Activated T-cell treated with anti-CD3 and anti-CD28 coated beads, Interleukin-2, amount 50 U/mL, for 48 hours (primary cell): ENCODE measurements around the gene DEFB108B.
"Not testable (repeated sequence)": the region's sequence is repeated elsewhere in the genome, so short reads cannot be mapped to it uniquely, and the experiment has no call there.

Source experiments
- DNase-seq, 2 experiments: peaks; one replicate each; pipeline ENCODE4 v3.0.0-alpha.2; 2020

Gene DEFB108B

GRCh38 chr11:71821539-71821938, 11.5 kb upstream of the DEFB108B start:
- not testable (repeated sequence) for DNase-seq

- not testable (repeated sequence) for DNase-seq
Measured at GRCh38 chr11:71829247-71829646, 3.8 kb upstream of the DEFB108B start.

- not testable (repeated sequence) for DNase-seq
Measured at GRCh38 chr11:71829686-71830085, 3.3 kb upstream of the DEFB108B start.

- DNase-seq = not testable (repeated sequence)
Measured at GRCh38 chr11:71842720-71843119, 9.7 kb downstream of the DEFB108B start.

GRCh38 chr11:71843355-71843754, 10.4 kb downstream of the DEFB108B start:
- not testable (repeated sequence) for DNase-seq

GRCh38 chr11:71843858-71844257, 10.9 kb downstream of the DEFB108B start:
- no peak for DNase-seq

- DNase-seq = not testable (repeated sequence)
Measured at GRCh38 chr11:71853895-71854294, 20.9 kb downstream of the DEFB108B start.

GRCh38 chr11:71855880-71856279, 22.9 kb downstream of the DEFB108B start:
- not testable (repeated sequence) for DNase-seq

GRCh38 chr11:71860835-71861234, 27.8 kb downstream of the DEFB108B start:
- DNase-seq = not testable (repeated sequence)

GRCh38 chr11:71863978-71864627, 31.1 kb downstream of the DEFB108B start:
- DNase-seq = not testable (repeated sequence)

- DNase-seq = not testable (repeated sequence)
Measured at GRCh38 chr11:71867209-71867608, 34.2 kb downstream of the DEFB108B start.

- not testable (repeated sequence) for DNase-seq
Measured at GRCh38 chr11:71869931-71870330, 36.9 kb downstream of the DEFB108B start.

GRCh38 chr11:71870661-71871060, 37.7 kb downstream of the DEFB108B start:
- DNase-seq = not testable (repeated sequence)

- DNase-seq = not testable (repeated sequence)
Measured at GRCh38 chr11:71876262-71876661, 43.3 kb downstream of the DEFB108B start.

GRCh38 chr11:71878059-71878458, 45.1 kb downstream of the DEFB108B start, which contains the start of gene DEFB131B:
Gene DEFB131B (plus strand): TSS chr11:71878453. CDS start chr11:71878453, 0 bp downstream.
- DNase-seq = not testable (repeated sequence)

GRCh38 chr11:71885806-71886205, 52.8 kb downstream of the DEFB108B start:
- not testable (repeated sequence) for DNase-seq
